Coronary artery (tissue), 2 donors: ENCODE data around the gene TMEM126A.
A peak's percentile ranks its signal among the peaks of the same experiment; 100 is the strongest.
"Not testable (repeated sequence)": the region's sequence is repeated elsewhere in the genome, so short reads cannot be mapped to it uniquely, and the experiment has no call there.

Experiments
- DNase-seq: peaks from one replicate; pipeline ENCODE4 v3.0.0-alpha.2; 2017; ENCODE audit warnings: low spot score
- H3K27ac ChIP-seq, 2 donors: fragments of 200-600 bp; sonication (generic); one replicate each; pipeline ENCODE4 v1.5.1; 2016 to 2019
- H3K4me3 ChIP-seq: fragments of 200-600 bp; sonication (generic); 2 replicates; pipeline ENCODE4 v1.5.1; 2016; ENCODE audit warnings: mild to moderate bottlenecking, moderate library complexity
- TF ChIP-seq, protein P1 (sequence below): fragments of 200-600 bp; sonication (generic); IDR thresholded peaks from one replicate; pipeline ENCODE4 v1.5.1; 2019; ENCODE audit warnings: antibody characterized with exemption

Gene TMEM126A

DNA sequence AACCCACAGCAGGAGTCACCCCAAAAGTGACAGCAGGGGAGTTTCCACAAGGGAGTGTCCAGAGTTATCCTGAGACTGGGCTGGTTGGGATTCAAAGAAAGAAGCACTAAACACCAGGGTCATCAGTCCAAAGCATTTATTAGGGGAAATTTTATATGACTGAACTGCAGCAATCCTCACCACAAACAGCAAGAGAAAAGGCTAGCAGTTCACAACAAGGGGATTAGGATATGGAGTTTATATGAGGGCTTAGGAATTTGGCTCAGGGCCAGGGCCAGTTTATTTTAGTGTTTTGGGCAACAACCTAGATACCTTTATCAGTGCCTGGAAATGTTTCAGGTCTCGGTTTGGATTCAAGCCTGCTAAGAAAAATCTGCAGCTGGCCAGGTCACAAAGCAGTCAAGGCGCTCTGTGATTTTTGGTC, 4.6 kb upstream of the TMEM126A start:
- no peak overlapping the region for H3K27ac ChIP-seq
- TF ChIP-seq, protein P1, sequence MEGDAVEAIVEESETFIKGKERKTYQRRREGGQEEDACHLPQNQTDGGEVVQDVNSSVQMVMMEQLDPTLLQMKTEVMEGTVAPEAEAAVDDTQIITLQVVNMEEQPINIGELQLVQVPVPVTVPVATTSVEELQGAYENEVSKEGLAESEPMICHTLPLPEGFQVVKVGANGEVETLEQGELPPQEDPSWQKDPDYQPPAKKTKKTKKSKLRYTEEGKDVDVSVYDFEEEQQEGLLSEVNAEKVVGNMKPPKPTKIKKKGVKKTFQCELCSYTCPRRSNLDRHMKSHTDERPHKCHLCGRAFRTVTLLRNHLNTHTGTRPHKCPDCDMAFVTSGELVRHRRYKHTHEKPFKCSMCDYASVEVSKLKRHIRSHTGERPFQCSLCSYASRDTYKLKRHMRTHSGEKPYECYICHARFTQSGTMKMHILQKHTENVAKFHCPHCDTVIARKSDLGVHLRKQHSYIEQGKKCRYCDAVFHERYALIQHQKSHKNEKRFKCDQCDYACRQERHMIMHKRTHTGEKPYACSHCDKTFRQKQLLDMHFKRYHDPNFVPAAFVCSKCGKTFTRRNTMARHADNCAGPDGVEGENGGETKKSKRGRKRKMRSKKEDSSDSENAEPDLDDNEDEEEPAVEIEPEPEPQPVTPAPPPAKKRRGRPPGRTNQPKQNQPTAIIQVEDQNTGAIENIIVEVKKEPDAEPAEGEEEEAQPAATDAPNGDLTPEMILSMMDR = no peak
- DNase-seq = no peak
- no peak overlapping the region for H3K4me3 ChIP-seq

DNA sequence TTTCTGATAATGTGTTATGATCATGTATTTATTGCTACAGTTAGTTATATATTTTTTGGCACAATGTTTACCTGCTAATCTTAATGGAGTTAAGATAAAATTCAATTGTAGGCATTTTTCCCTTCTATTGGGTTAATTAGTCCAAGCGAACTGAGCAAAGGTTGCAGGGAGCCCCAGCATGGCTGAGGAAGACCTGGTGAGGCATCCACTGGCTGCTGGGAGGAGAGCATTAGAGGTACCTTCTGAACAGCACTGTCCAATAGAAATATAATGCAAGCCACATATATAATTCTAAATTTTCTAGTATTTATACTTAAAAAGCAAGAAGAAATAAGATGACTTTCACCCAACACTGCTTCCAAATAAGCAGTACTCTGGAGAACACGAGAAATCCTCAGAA, 689 bp upstream of the TMEM126A start:
- TF ChIP-seq, protein P1 = no peak
- no peak for DNase-seq
- peak overlapping the region; percentile 90 for H3K4me3 ChIP-seq
- H3K27ac ChIP-seq = peak overlapping the region; percentile 51 to 84

GRCh38 chr11:85651118-85651517, 3.4 kb downstream of the TMEM126A start:
- no peak overlapping the region for H3K4me3 ChIP-seq
- TF ChIP-seq, protein P1 = no peak
- H3K27ac ChIP-seq = no peak overlapping the region

DNA sequence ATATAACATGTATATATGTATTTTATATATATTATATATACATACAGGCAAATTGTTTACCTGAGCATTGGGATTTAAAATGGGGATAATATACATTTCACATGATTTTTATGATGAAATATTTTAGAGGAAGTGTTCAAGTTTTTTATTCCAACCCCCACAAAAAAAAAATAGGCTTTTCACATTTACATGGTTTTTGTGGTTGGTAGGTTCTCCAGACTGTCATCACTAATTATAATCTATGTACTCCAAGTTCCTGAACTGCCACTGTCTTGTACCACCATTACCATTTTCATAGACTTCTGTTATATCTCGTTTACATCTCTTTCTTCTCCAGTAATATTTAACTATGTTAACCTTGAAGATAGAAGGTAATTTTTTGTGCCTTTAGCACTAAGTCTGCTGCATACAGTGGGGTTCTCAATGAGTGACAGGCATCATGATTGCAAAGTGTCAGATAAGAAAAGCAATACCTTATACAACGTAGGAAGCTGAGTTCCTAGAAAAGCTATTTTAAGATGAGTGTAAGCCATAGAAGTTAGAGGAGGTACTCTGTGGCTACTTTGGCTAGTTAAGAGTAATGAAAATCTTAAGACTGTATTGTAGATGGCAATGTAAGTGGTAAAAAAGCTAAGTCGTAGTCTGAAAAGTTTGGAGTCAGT, 5.2 kb downstream of the TMEM126A start:
- Histone ChIP-seq H3K4me3 (no peak overlapping the region), H3K27ac (no peak overlapping the region)
- DNase-seq = no peak
- TF ChIP-seq, protein P1 = no peak

More at GRCh38 chr11:85651118-85651517, 3.4 kb downstream of the TMEM126A start:
- DNase-seq = no peak

DNA sequence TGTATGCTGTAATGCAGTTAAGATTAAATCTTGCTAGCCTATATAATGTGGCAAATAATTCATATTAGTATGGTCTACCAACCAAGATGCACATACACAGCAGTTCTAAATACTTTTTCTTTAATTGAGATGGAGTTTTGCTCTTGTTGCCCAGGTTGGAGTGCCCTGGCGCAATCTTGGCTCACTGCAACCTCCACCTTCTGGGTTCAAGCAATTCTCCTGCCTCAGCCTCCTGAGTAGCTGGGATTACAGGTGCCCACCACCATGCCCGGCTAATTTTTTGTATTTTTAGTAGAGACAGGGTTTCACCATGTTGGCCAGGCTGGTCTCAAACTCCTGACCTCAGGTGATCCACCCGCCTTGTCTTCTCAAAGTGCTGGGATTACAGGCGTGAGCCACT, 6.6 kb downstream of the TMEM126A start:
- not testable (repeated sequence) for DNase-seq, H3K4me3 ChIP-seq, H3K27ac ChIP-seq

- TF ChIP-seq, protein P1 = no peak
- no peak for DNase-seq
- Histone ChIP-seq H3K27ac (no peak overlapping the region), H3K4me3 (no peak overlapping the region)
These were observed 9.0 kb downstream of the TMEM126A start for GRCh38 chr11:85656777-85657176.

DNA sequence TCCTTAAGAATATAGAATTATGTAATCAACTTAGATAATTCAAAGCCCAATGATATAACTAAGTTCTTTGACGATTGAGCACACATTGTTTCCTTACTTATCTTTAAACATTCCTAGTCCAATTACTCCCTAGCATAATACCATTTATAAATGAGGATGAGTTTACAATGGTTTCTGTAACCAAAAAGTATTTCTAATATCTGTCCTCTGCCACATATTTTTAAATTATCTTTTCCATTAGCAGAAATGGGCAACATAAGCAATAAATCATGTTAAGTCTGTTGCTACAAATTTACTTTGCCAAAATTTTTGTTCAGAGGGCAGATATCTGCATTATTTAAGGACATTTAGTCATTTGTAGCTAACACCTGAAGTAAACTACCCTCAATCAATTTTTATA, 10.4 kb downstream of the TMEM126A start:
- DNase-seq = no peak
- Histone ChIP-seq H3K27ac (no peak overlapping the region), H3K4me3 (no peak overlapping the region)
- TF ChIP-seq, protein P1 = no peak
